Activated B cell treated with CpG ODN at 0.5 μM for 24 hours (primary cell): ENCODE measurements around the gene GRIK4. TPM values are rescaled to one million over a fixed set of nuclear protein-coding genes. Genes with fewer than 3 reads are reported as not detected.

Source experiments
- ATAC-seq: fragments of 200-7000 bp; cut with Tn5 transposase; one replicate; pipeline ENCODE4 v1.10.0; 2021; ENCODE audit warnings: low read depth, mild to moderate bottlenecking, moderate library complexity
- CTCF ChIA-PET: fragments of 350-600 bp; sonication (Branson Sonifier 250); formaldehyde crosslinking; loops from one replicate; lab custom pipeline; 2021; ENCODE audit warnings: antibody characterized with exemption; lab: Charles Lee
- POLR2A ChIA-PET: fragments of 350-600 bp; sonication (Branson Sonifier 250); formaldehyde crosslinking; loops from one replicate; lab custom pipeline; 2021; ENCODE audit warnings: antibody characterized with exemption; lab: Charles Lee
- DNase-seq: peaks from one replicate; pipeline ENCODE4 v3.0.0; 2022
- H3K27ac Mint-ChIP-seq: one replicate; pipeline ENCODE4 v1.8.0; 2020; ENCODE audit warnings: mixed read lengths
- H3K27me3 Mint-ChIP-seq: one replicate; pipeline ENCODE4 v1.8.0; 2021; ENCODE audit warnings: mixed read lengths
- H3K36me3 Mint-ChIP-seq: one replicate; pipeline ENCODE4 v1.8.0; 2021; ENCODE audit warnings: low read depth, mixed read lengths
- H3K4me1 Mint-ChIP-seq: one replicate; pipeline ENCODE4 v1.8.0; 2021; ENCODE audit warnings: mixed read lengths
- H3K4me3 Mint-ChIP-seq: one replicate; pipeline ENCODE4 v1.8.0; 2020; ENCODE audit warnings: mild to moderate bottlenecking, mixed read lengths
- H3K9me3 Mint-ChIP-seq: one replicate; pipeline ENCODE4 v1.8.0; 2020; ENCODE audit warnings: mixed read lengths
- intact Hi-C: fragments of 100-400 bp; cut with micrococcal nuclease; formaldehyde crosslinking; loops from one replicate; pipeline ENCODE4 v1.15.1; 2024
- total RNA-seq: library from RNA; stranded (reverse); gene quantifications from 2 replicates; pipeline ENCODE4 v1.2.3, GENCODE V29; 2022
- TF ChIP-seq, protein P1 (sequence below): fragments of 200-600 bp; IDR thresholded peaks from one replicate; pipeline ENCODE4 v1.8.0; 2022; ENCODE audit warnings: antibody characterized with exemption, mild to moderate bottlenecking

Gene GRIK4
- total RNA-seq, 1 donor from 2014 or later: not detected

DNA sequence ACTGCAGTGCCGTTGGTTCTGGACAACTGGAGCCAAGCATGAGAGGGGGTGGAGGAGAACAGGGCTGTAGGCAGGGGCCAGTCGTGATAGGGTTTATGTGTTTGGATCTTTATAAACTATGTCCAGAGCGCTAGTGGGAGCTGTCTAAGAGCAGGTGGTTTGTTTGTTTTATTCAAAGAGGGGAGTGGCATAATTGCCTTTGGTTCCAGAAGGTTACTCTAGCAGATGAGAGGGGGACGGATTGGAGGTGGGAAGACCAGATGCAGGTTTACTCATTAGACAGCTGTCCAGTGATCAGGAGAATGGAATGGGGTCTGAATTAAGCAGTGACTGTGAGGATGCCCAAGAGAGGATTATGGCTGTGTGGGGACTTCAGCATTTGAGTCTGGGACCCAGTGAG lies 403.1 kb downstream of the GRIK4 start:
- Mint-ChIP-seq H3K4me1 (no peaks in the 10 kb centered on the region), H3K27me3 (peaks cover 40% of the 10 kb centered on the region), H3K36me3 (no peaks in the 10 kb centered on the region), H3K9me3 (no peaks in the 10 kb centered on the region), H3K4me3 (no peak overlapping the region), H3K27ac (no peak overlapping the region)
- ChIA-PET POLR2A (interaction anchor here (0.5 kb wide), 1 partner anchor 29 kb away, joined by 3 read pairs; no protein-coding TSS in a partner anchor), CTCF (no interaction called here)
- ATAC-seq: no peak
- intact Hi-C loops: no loop called here
- TF ChIP-seq, protein P1, sequence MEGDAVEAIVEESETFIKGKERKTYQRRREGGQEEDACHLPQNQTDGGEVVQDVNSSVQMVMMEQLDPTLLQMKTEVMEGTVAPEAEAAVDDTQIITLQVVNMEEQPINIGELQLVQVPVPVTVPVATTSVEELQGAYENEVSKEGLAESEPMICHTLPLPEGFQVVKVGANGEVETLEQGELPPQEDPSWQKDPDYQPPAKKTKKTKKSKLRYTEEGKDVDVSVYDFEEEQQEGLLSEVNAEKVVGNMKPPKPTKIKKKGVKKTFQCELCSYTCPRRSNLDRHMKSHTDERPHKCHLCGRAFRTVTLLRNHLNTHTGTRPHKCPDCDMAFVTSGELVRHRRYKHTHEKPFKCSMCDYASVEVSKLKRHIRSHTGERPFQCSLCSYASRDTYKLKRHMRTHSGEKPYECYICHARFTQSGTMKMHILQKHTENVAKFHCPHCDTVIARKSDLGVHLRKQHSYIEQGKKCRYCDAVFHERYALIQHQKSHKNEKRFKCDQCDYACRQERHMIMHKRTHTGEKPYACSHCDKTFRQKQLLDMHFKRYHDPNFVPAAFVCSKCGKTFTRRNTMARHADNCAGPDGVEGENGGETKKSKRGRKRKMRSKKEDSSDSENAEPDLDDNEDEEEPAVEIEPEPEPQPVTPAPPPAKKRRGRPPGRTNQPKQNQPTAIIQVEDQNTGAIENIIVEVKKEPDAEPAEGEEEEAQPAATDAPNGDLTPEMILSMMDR: no peak
- DNase-seq: no peak

DNA sequence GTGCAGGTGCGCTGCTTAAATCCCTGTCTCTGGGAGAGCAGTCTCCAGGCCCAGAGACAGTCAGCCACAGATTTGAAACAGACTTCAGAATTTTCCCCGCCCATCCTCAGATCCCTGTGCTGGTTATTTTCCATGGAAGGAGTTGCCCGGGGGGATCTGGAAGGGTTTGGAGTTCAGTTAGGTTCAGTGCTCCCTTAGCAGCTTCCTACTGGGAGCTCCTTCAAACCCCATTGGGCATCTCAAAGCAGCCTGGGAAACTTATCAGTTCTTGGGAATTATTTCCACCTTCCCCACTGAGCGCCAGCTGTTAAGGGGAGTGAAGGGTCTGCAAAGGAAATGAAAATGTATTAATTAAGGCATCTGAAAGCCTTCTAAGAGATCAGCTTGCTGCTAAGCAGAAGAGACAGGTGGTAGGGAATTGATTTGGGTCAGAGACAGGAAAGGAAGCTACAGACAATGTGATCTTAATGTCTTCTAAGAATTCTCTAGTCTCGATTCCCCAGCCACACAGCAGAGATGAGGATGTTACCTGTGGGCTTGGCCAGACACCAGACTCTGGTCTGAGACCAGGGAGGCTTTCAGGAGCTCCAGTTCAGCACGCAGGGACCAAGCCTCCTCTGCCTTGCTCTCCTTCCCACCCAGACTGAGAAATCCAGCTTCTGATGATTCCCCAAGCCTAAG lies 406.2 kb downstream of the GRIK4 start:
- ATAC-seq (no peak), DNase-seq (no peak)
- ChIA-PET POLR2A (no interaction called here), CTCF (interaction anchor here (0.9 kb wide), 1 partner anchor 12 kb away, joined by 3 read pairs; no protein-coding TSS in a partner anchor)
- no peaks in the 10 kb centered on the region for H3K36me3 Mint-ChIP-seq
- H3K27me3 Mint-ChIP-seq: peaks cover 25% of the 10 kb centered on the region
- no peaks in the 10 kb centered on the region for H3K4me1 Mint-ChIP-seq
- intact Hi-C loops: no loop called here
- TF ChIP-seq, protein P1: no peak
- no peaks in the 10 kb centered on the region for H3K9me3 Mint-ChIP-seq
- no peak overlapping the region for H3K27ac Mint-ChIP-seq
- H3K4me3 Mint-ChIP-seq: no peak overlapping the region

DNA sequence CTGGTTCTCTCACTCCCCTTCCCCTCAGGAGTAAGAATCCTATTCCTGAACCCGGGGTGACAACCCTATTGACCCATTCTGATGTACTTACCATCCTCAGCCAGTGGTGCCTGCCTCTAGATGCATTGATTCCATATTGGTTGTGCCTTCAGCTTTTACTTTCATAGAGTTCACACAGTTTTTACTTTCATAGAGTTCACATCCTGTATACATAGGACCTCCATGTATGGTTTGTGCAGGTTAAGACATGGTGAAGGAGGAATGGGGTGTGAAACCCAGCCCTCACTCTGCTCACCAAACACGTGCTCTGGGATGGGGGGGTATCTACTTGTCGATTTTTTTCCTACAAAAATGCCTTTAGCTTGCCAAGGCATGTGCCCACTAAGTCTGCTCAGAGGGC lies 406.7 kb downstream of the GRIK4 start:
- ChIA-PET CTCF (interaction anchor here (0.9 kb wide), 1 partner anchor 11 kb away, joined by 3 read pairs; no protein-coding TSS in a partner anchor), POLR2A (no interaction called here)
- H3K36me3 Mint-ChIP-seq: no peaks in the 10 kb centered on the region
- TF ChIP-seq, protein P1: no peak
- no peak overlapping the region for H3K27ac Mint-ChIP-seq
- H3K27me3 Mint-ChIP-seq: peaks cover 25% of the 10 kb centered on the region
- no peaks in the 10 kb centered on the region for H3K9me3 Mint-ChIP-seq
- ATAC-seq: no peak
- H3K4me1 Mint-ChIP-seq: no peaks in the 10 kb centered on the region
- H3K4me3 Mint-ChIP-seq: no peak overlapping the region
- no peak for DNase-seq
- intact Hi-C loops: no loop called here

DNA sequence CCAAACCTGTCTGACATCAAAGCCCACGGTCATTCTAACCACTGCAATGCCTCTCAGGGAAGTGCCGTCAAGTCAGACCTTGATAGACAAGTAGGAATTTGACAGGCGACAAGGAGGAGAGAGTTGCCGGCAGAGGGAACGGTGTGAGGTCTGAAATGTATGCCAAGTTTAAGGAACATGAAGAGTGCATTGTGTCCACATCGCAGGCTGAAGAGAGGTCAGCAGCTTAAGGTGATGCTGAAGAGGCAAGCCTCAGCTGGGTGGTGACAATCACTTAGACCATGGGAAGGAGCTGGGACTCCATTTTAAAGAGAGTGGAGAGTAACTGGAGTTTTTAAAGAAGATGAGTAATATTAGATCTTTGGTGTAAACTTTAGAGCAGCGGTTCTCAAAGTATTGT lies 407.5 kb downstream of the GRIK4 start:
- H3K27me3 Mint-ChIP-seq: peaks cover 23% of the 10 kb centered on the region
- intact Hi-C loops: no loop called here
- CTCF ChIA-PET: no interaction called here

DNA sequence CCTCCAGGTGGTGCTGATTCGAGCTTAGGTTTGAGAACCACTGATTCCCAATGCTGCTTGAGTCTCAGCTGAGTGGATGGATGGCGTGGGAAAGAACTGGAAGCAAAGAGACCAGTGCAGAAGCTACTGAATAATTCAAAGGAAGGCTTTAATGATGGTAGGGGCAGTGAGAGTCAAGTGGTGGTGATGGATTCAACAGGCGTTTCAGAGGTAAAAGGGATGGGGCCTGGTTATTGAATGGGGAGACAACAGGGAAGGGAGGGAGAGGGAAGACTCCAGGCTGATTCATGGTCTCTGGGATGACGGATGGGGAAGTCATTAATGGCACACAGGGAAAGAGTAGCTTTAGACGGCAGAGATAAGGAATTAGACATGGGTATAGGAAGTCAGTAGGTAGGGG lies 408.0 kb downstream of the GRIK4 start:
- no peak for DNase-seq
- H3K9me3 Mint-ChIP-seq: no peaks in the 10 kb centered on the region
- no peaks in the 10 kb centered on the region for H3K36me3 Mint-ChIP-seq
- POLR2A ChIA-PET: interaction anchor here (0.5 kb wide), 1 partner anchor 237 kb away, joined by 3 read pairs; no protein-coding TSS in a partner anchor
- H3K4me3 Mint-ChIP-seq: no peak overlapping the region
- TF ChIP-seq, protein P1: no peak
- H3K4me1 Mint-ChIP-seq: no peaks in the 10 kb centered on the region
- H3K27ac Mint-ChIP-seq: no peak overlapping the region
- intact Hi-C loops: no loop called here
- ATAC-seq: no peak
- peaks cover 19% of the 10 kb centered on the region for H3K27me3 Mint-ChIP-seq
- CTCF ChIA-PET: no interaction called here

More for the DNA sequence above, 407.5 kb downstream of the GRIK4 start:
- POLR2A ChIA-PET: no interaction called here
- Mint-ChIP-seq H3K36me3 (no peaks in the 10 kb centered on the region), H3K4me1 (no peaks in the 10 kb centered on the region), H3K9me3 (no peaks in the 10 kb centered on the region), H3K4me3 (no peak overlapping the region), H3K27ac (no peak overlapping the region)
- TF ChIP-seq, protein P1: no peak
- DNase-seq (no peak), ATAC-seq (no peak)
